Epithelial cell of esophagus (primary cell): ENCODE measurements around the gene SMAD1.
"Not testable (repeated sequence)": the region's sequence is repeated elsewhere in the genome, so short reads cannot be mapped to it uniquely, and the experiment has no call there.

ENCODE experiments used
- DNase-seq: peaks from one replicate; pipeline ENCODE4 v3.0.0; 2010; ENCODE audit warnings: low read depth
- H3K4me3 ChIP-seq: 2 replicates; pipeline ENCODE4 v1.5.1; 2011; ENCODE audit warnings: mild to moderate bottlenecking, low read length, control low read depth
- CTCF ChIP-seq: IDR thresholded peaks from 2 replicates; pipeline ENCODE4 v1.5.1; 2011; ENCODE audit warnings: low read depth, mild to moderate bottlenecking, low read length, control low read depth, inconsistent platforms; ENCODE audit not compliant: insufficient read depth; ENCODE audit errors: missing control alignments

SMAD1 gene

GRCh38 chr4:145533001-145533400 is 51.3 kb downstream of the SMAD1 start:
- DNase-seq, result peak; percentile 79
- no peak overlapping the region for H3K4me3 ChIP-seq
- TF ChIP-seq CTCF, result no peak

- DNase-seq, H3K4me3 ChIP-seq: not testable (repeated sequence)
Observed at GRCh38 chr4:145533415-145533814, 51.8 kb downstream of the SMAD1 start.

GRCh38 chr4:145533961-145534360 is 52.3 kb downstream of the SMAD1 start:
- no peak for DNase-seq
- H3K4me3 ChIP-seq, result no peak overlapping the region

GRCh38 chr4:145535202-145535601 is 53.5 kb downstream of the SMAD1 start:
- peak; percentile 66 for DNase-seq
- no peak for TF ChIP-seq CTCF
- no peak overlapping the region for H3K4me3 ChIP-seq

More at GRCh38 chr4:145533961-145534360, 52.3 kb downstream of the SMAD1 start:
- no peak for TF ChIP-seq CTCF

- no peak for TF ChIP-seq CTCF
- no peak overlapping the region for H3K4me3 ChIP-seq
- DNase-seq, result no peak
Observed at GRCh38 chr4:145536044-145536443, 54.4 kb downstream of the SMAD1 start.

GRCh38 chr4:145538596-145538995 is 56.9 kb downstream of the SMAD1 start:
- TF ChIP-seq CTCF, result no peak
- H3K4me3 ChIP-seq, result no peak overlapping the region
- DNase-seq, result no peak

GRCh38 chr4:145539671-145540070 is 58.0 kb downstream of the SMAD1 start:
- no peak overlapping the region for H3K4me3 ChIP-seq
- DNase-seq, result no peak
- TF ChIP-seq CTCF, result no peak

- no peak for DNase-seq
- H3K4me3 ChIP-seq, result no peak overlapping the region
- TF ChIP-seq CTCF, result no peak
Observed at GRCh38 chr4:145540235-145540634, 58.6 kb downstream of the SMAD1 start.
